H9 (cell line): ENCODE measurements around the gene HNF1A. TPM values are rescaled to one million over a fixed set of nuclear protein-coding genes. Genes with fewer than 3 reads are reported as not detected.
A peak's percentile ranks its signal among the peaks of the same experiment; 100 is the strongest.

Source experiments
- DNase-seq: peaks from one replicate; pipeline ENCODE4 v3.0.0-alpha.2; 2017
- H2AFZ ChIP-seq: one replicate; pipeline ENCODE4 v1.6.1; 2013; ENCODE audit warnings: mild to moderate bottlenecking, low read length, control low read depth, moderate library complexity
- H2AK5ac ChIP-seq: 2 replicates; pipeline ENCODE4 v1.6.1; 2013; ENCODE audit warnings: low read length, control low read depth, mixed read lengths; ENCODE audit not compliant: insufficient read length
- H2BK120ac ChIP-seq: one replicate; pipeline ENCODE4 v1.6.1; 2013; ENCODE audit warnings: low read depth, mild to moderate bottlenecking, low read length, control low read depth, inconsistent platforms; ENCODE audit not compliant: poor library complexity, severe bottlenecking
- H2BK12ac ChIP-seq: 2 replicates; pipeline ENCODE4 v1.6.1; 2013; ENCODE audit warnings: low read length, control low read depth, mixed read lengths, low read depth; ENCODE audit not compliant: insufficient read length
- H2BK15ac ChIP-seq: 2 replicates; pipeline ENCODE4 v1.6.1; 2013; ENCODE audit warnings: low read depth, low read length, control low read depth
- H2BK20ac ChIP-seq: one replicate; pipeline ENCODE4 v1.6.1; 2013; ENCODE audit warnings: low read depth, mild to moderate bottlenecking, low read length, control low read depth, inconsistent platforms; ENCODE audit not compliant: poor library complexity, severe bottlenecking
- H2BK5ac ChIP-seq: 2 replicates; pipeline ENCODE4 v1.6.1; 2013; ENCODE audit warnings: low read length, control low read depth, mixed read lengths; ENCODE audit not compliant: insufficient read length
- H3K14ac ChIP-seq: 2 replicates; pipeline ENCODE4 v1.6.1; 2013; ENCODE audit warnings: low read length, control low read depth; ENCODE audit not compliant: insufficient read depth
- H3K18ac ChIP-seq: 2 replicates; pipeline ENCODE4 v1.6.1; 2013; ENCODE audit warnings: low read depth, mild to moderate bottlenecking, mixed read lengths, low read length, control low read depth; ENCODE audit not compliant: insufficient read length
- H3K23ac ChIP-seq: 2 replicates; pipeline ENCODE4 v1.6.1; 2013; ENCODE audit warnings: low read length, control low read depth, mixed read lengths, low read depth; ENCODE audit not compliant: insufficient read length
- H3K23me2 ChIP-seq: 2 replicates; pipeline ENCODE4 v1.6.1; 2013; ENCODE audit warnings: low read depth, mild to moderate bottlenecking, mixed read lengths, low read length, control low read depth; ENCODE audit not compliant: insufficient read length, poor library complexity, severe bottlenecking
- H3K27ac ChIP-seq: 2 replicates; pipeline ENCODE4 v1.5.1; 2013; ENCODE audit warnings: low read length, control low read depth, mixed read lengths, low read depth; ENCODE audit not compliant: insufficient read length
- H3K27me3 ChIP-seq: 2 replicates; pipeline ENCODE4 v1.6.1; 2013; ENCODE audit warnings: low read length, control low read depth, inconsistent platforms; ENCODE audit not compliant: insufficient read depth
- H3K4ac ChIP-seq: 2 replicates; pipeline ENCODE4 v1.6.1; 2013; ENCODE audit warnings: low read depth, mild to moderate bottlenecking, control low read depth, inconsistent platforms, low read length, moderate library complexity
- H3K4me1 ChIP-seq: 2 replicates; pipeline ENCODE4 v1.6.1; 2013; ENCODE audit warnings: low read length, control low read depth, inconsistent platforms; ENCODE audit not compliant: insufficient read depth
- H3K4me2 ChIP-seq: 2 replicates; pipeline ENCODE4 v1.6.1; 2013; ENCODE audit warnings: low read length, control low read depth, mixed read lengths; ENCODE audit not compliant: insufficient read length, insufficient read depth
- H3K56ac ChIP-seq: 2 replicates; pipeline ENCODE4 v1.6.1; 2013; ENCODE audit warnings: low read depth, mild to moderate bottlenecking, mixed read lengths, low read length, control low read depth; ENCODE audit not compliant: insufficient read length
- H3K79me1 ChIP-seq: 2 replicates; pipeline ENCODE4 v1.6.1; 2013; ENCODE audit warnings: low read depth, mild to moderate bottlenecking, moderate library complexity, low read length, control low read depth, inconsistent platforms; ENCODE audit not compliant: insufficient read depth, poor library complexity, severe bottlenecking
- H3K79me2 ChIP-seq: 2 replicates; pipeline ENCODE4 v1.6.1; 2013; ENCODE audit warnings: low read length, control low read depth, inconsistent platforms; ENCODE audit not compliant: insufficient read depth
- H3K9ac ChIP-seq: 2 replicates; pipeline ENCODE4 v1.6.1; 2013; ENCODE audit warnings: low read length, control low read depth, mixed read lengths; ENCODE audit not compliant: insufficient read length; ENCODE audit errors: extremely low read depth
- H3K9me3 ChIP-seq: one replicate; pipeline ENCODE4 v1.6.1; 2013; ENCODE audit warnings: low read depth, low read length, inconsistent platforms; ENCODE audit not compliant: control insufficient read depth
- H3T11ph ChIP-seq: one replicate; pipeline ENCODE4 v1.6.1; 2013; ENCODE audit warnings: mild to moderate bottlenecking, low read length, control low read depth, inconsistent platforms
- H4K20me1 ChIP-seq: one replicate; pipeline ENCODE4 v1.6.1; 2013; ENCODE audit not compliant: control insufficient read depth, insufficient read length, insufficient read depth
- H4K5ac ChIP-seq: 2 replicates; pipeline ENCODE4 v1.6.1; 2013; ENCODE audit warnings: low read depth, mild to moderate bottlenecking, mixed read lengths, low read length, control low read depth; ENCODE audit not compliant: insufficient read length
- H4K8ac ChIP-seq: replicated peaks from 2 replicates; pipeline ENCODE4 v1.6.1; 2013; ENCODE audit warnings: low read length, control low read depth, mixed read lengths, low read depth; ENCODE audit not compliant: insufficient read length
- H4K91ac ChIP-seq: 2 replicates; pipeline ENCODE4 v1.6.1; 2013; ENCODE audit warnings: low read depth, mild to moderate bottlenecking, moderate library complexity, mixed read lengths, low read length, control low read depth; ENCODE audit not compliant: insufficient read length
- H3K27ac Mint-ChIP-seq, 3 experiments: 2 replicates in 2 of 3; 3 replicates in 1 of 3; pipeline ENCODE4 v1.8.0; 2020 to 2021; ENCODE audit warnings: mixed read lengths in 3 of 3, mild to moderate bottlenecking in 1 of 3, moderate library complexity in 1 of 3
- H3K27me3 Mint-ChIP-seq: 2 replicates; pipeline ENCODE4 v1.8.0; 2021; ENCODE audit warnings: low read depth, mild to moderate bottlenecking, moderate library complexity, mixed read lengths
- H3K36me3 Mint-ChIP-seq, 3 experiments: 2 replicates in 2 of 3; 3 replicates in 1 of 3; pipeline ENCODE4 v1.8.0; 2020 to 2021; ENCODE audit warnings: low read depth in 3 of 3, mixed read lengths in 3 of 3; ENCODE audit not compliant: insufficient read depth in 1 of 3
- H3K4me1 Mint-ChIP-seq, 2 experiments: 2 replicates each; pipeline ENCODE4 v1.8.0; 2020; ENCODE audit warnings: mixed read lengths in 2 of 2
- H3K4me3 Mint-ChIP-seq, 2 experiments: 2 replicates in 1 of 2; 3 replicates in 1 of 2; pipeline ENCODE4 v1.8.0; 2020 to 2021; ENCODE audit warnings: mild to moderate bottlenecking in 2 of 2, mixed read lengths in 2 of 2, moderate library complexity in 1 of 2
- H3K9me3 Mint-ChIP-seq, 2 experiments: 2 replicates in 1 of 2; 3 replicates in 1 of 2; pipeline ENCODE4 v1.8.0; 2020; ENCODE audit warnings: mild to moderate bottlenecking in 2 of 2, mixed read lengths in 2 of 2, moderate library complexity in 1 of 2
- WGBS: extraction: QIAGEN DNeasy Blood & Tissue Kit; methylation state at CpG from one replicate; pipeline ENCODE4 v1.1.7; 2013; ENCODE audit warnings: missing lambda C conversion rate, low lambda C conversion rate, mixed read lengths; ENCODE audit not compliant: insufficient read length; ENCODE audit errors: extremely low coverage; 5-methylcytosine and 5-hydroxymethylcytosine counted together
- total RNA-seq: library from RNA; stranded (reverse); gene quantifications from 2 replicates; pipeline ENCODE4 v1.2.1, GENCODE V29; 2021
- TF ChIP-seq, protein P1 (sequence below): fragments of 200-600 bp; sonication (generic); conservative IDR thresholded peaks from 3 replicates; pipeline ENCODE4 v1.8.0; 2021; ENCODE audit warnings: antibody characterized with exemption, mild to moderate bottlenecking

HNF1A gene
- total RNA-seq, 1 experiment from 2014 or later = not detected

DNA sequence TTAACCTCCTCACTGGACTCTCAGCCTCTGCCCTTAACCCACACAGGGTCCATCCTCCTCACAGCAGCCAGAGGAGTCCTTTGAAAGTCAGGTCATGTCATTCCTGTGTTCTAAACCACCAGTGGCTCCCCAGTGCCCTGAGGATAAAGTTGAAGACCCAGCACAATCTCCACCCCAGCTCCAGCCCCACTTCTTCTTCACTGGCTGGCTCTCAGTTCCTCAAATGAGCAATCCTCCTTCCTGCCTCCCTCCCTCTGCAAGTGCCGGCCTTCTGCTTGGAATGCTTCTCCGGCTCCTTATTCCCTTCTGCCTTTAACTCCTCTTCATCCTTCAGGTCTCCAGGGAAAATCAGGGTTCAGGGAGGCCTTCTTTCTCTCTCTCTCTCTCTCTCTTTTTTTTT, 42.1 kb upstream of the HNF1A start:
- Histone ChIP-seq H3K14ac (no peak overlapping the region), H3K4ac (no peak overlapping the region), H3K9ac (no peak overlapping the region), H2BK120ac (no peak overlapping the region), H2AK5ac (no peak overlapping the region), H3T11ph (no peak overlapping the region), H4K91ac (no peak overlapping the region), H4K20me1 (no peaks in the 10 kb centered on the region), H3K79me2 (no peaks in the 10 kb centered on the region), H4K5ac (no peak overlapping the region), H2BK20ac (no peak overlapping the region), H2AFZ (no peak overlapping the region), H3K27me3 (no peaks in the 10 kb centered on the region), H2BK15ac (no peak overlapping the region), H3K9me3 (no peaks in the 10 kb centered on the region), H3K4me1 (no peaks in the 10 kb centered on the region), H3K4me2 (no peak overlapping the region), H3K23me2 (no peaks in the 10 kb centered on the region), H2BK5ac (no peak overlapping the region), H4K8ac (no peak overlapping the region), H3K79me1 (no peaks in the 10 kb centered on the region), H3K56ac (no peak overlapping the region), H3K18ac (no peak overlapping the region), H3K27ac (no peak overlapping the region), H2BK12ac (no peak overlapping the region), H3K23ac (no peak overlapping the region)
- peak overlapping the region in 1 of 3 experiments; percentile 55; a peak in 2 of 7 replicates for H3K27ac Mint-ChIP-seq
- no peak overlapping the region for H3K4me3 Mint-ChIP-seq
- no CpG with 5 or more reads among the region's 2 CpGs for WGBS
- no peaks in the 10 kb centered on the region for H3K36me3 Mint-ChIP-seq
- no peaks in the 10 kb centered on the region for H3K4me1 Mint-ChIP-seq
- DNase-seq = no peak
- no peaks in the 10 kb centered on the region; a peak in 1 of 5 replicates for H3K9me3 Mint-ChIP-seq
- H3K27me3 Mint-ChIP-seq = no peaks in the 10 kb centered on the region
- TF ChIP-seq, protein P1, sequence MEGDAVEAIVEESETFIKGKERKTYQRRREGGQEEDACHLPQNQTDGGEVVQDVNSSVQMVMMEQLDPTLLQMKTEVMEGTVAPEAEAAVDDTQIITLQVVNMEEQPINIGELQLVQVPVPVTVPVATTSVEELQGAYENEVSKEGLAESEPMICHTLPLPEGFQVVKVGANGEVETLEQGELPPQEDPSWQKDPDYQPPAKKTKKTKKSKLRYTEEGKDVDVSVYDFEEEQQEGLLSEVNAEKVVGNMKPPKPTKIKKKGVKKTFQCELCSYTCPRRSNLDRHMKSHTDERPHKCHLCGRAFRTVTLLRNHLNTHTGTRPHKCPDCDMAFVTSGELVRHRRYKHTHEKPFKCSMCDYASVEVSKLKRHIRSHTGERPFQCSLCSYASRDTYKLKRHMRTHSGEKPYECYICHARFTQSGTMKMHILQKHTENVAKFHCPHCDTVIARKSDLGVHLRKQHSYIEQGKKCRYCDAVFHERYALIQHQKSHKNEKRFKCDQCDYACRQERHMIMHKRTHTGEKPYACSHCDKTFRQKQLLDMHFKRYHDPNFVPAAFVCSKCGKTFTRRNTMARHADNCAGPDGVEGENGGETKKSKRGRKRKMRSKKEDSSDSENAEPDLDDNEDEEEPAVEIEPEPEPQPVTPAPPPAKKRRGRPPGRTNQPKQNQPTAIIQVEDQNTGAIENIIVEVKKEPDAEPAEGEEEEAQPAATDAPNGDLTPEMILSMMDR = no peak
